Activated gamma-delta T cell (primary cell): ENCODE data around the gene ASCL5.
A peak's percentile ranks its signal among the peaks of the same experiment; 100 is the strongest.

ENCODE experiments used
- DNase-seq: peaks from one replicate; lab custom pipeline; 2025; lab: John Stamatoyannopoulos, UW

Gene ASCL5

GRCh38 chr1:201136355-201137023 lies 9.5 kb upstream of the ASCL5 start:
- DNase-seq, result no peak

GRCh38 chr1:201134405-201134804 lies 7.4 kb upstream of the ASCL5 start:
- no peak for DNase-seq

GRCh38 chr1:201131398-201131797 lies 4.4 kb upstream of the ASCL5 start:
- no peak for DNase-seq

- no peak for DNase-seq
These were observed 2.0 kb upstream of the ASCL5 start for GRCh38 chr1:201128962-201129361.

- DNase-seq, result no peak
These were observed 1.5 kb upstream of the ASCL5 start for GRCh38 chr1:201128476-201128875.

- DNase-seq, result no peak
These were observed 921 bp upstream of the ASCL5 start for GRCh38 chr1:201127755-201128455.

- DNase-seq, result no peak
These were observed 537 bp downstream of the ASCL5 start for GRCh38 chr1:201126463-201126831.

GRCh38 chr1:201125800-201126199 lies 1.2 kb downstream of the ASCL5 start:
- DNase-seq, result no peak

GRCh38 chr1:201125019-201125418 lies 2.0 kb downstream of the ASCL5 start:
- no peak for DNase-seq

- DNase-seq, result no peak
These were observed 3.1 kb downstream of the ASCL5 start for GRCh38 chr1:201123866-201124265.

GRCh38 chr1:201122321-201122957 lies 4.5 kb downstream of the ASCL5 start:
- DNase-seq, result no peak

GRCh38 chr1:201119206-201120197 lies 7.5 kb downstream of the ASCL5 start:
- DNase-seq, result no peak

- no peak for DNase-seq
These were observed 10.9 kb downstream of the ASCL5 start for GRCh38 chr1:201116091-201116490.

GRCh38 chr1:201115390-201115937 lies 11.5 kb downstream of the ASCL5 start:
- no peak for DNase-seq

- DNase-seq, result peak; percentile 29
These were observed 12.5 kb downstream of the ASCL5 start for GRCh38 chr1:201114245-201115131.

GRCh38 chr1:201113451-201114244 lies 13.3 kb downstream of the ASCL5 start:
- no peak for DNase-seq

- no peak for DNase-seq
These were observed 14.1 kb downstream of the ASCL5 start for GRCh38 chr1:201112926-201113325.

GRCh38 chr1:201112173-201112731 lies 14.7 kb downstream of the ASCL5 start, which contains the start of gene CACNA1S:
CACNA1S (minus strand) TSS chr1:201112426; CDS start chr1:201112339, 87 bp downstream.
- DNase-seq, result no peak

GRCh38 chr1:201111672-201112071 lies 15.3 kb downstream of the ASCL5 start:
- DNase-seq, result no peak
